IMR-90 (cell line): ENCODE data around the gene PRDM5.

ENCODE experiments used
- CEBPB ChIP-seq: IDR thresholded peaks from 2 replicates; pipeline ENCODE4 v1.6.1; 2012; ENCODE audit warnings: low read depth, low read length, improper control_type of control experiment
- CHD1 ChIP-seq: IDR thresholded peaks from 2 replicates; pipeline ENCODE4 v1.6.1; 2012; ENCODE audit warnings: low read depth, low read length, improper control_type of control experiment
- CTCF ChIP-seq: conservative IDR thresholded peaks from 2 replicates; pipeline ENCODE4 v1.5.1; 2012; ENCODE audit warnings: mild to moderate bottlenecking, low read depth, low read length, improper control_type of control experiment
- ELK1 ChIP-seq: fragments of 150-350 bp; IDR thresholded peaks from 2 replicates; pipeline ENCODE4 v1.6.1; 2016; ENCODE audit warnings: low read depth, mild to moderate bottlenecking, low read length, moderate library complexity, borderline replicate concordance
- MAFK ChIP-seq: IDR thresholded peaks from 2 replicates; pipeline ENCODE4 v1.6.1; 2012; ENCODE audit warnings: low read depth, low read length, improper control_type of control experiment
- POLR2A ChIP-seq: IDR thresholded peaks from 2 replicates; pipeline ENCODE4 v1.6.1; 2012; ENCODE audit warnings: mild to moderate bottlenecking, low read depth, low read length
- RAD21 ChIP-seq: IDR thresholded peaks from 2 replicates; pipeline ENCODE4 v1.6.1; 2012; ENCODE audit warnings: low read length, improper control_type of control experiment
- RCOR1 ChIP-seq: IDR thresholded peaks from 2 replicates; pipeline ENCODE4 v1.6.1; 2012; ENCODE audit warnings: mild to moderate bottlenecking, low read length, improper control_type of control experiment; ENCODE audit not compliant: insufficient replicate concordance
- SMC3 ChIP-seq: fragments of 150-350 bp; IDR thresholded peaks from 2 replicates; pipeline ENCODE4 v1.6.1; 2016; ENCODE audit warnings: low read depth, mild to moderate bottlenecking, antibody characterized with exemption, low read length, moderate library complexity
- USF2 ChIP-seq: fragments of 150-350 bp; IDR thresholded peaks from 2 replicates; pipeline ENCODE4 v1.6.1; 2017; ENCODE audit warnings: mild to moderate bottlenecking, antibody characterized with exemption, low read length, low read depth

GRCh38 chr4:120672558-120673147 is 249.9 kb downstream of the PRDM5 start:
- no peak for TF ChIP-seq MAFK
- TF ChIP-seq CTCF: no peak
- TF ChIP-seq RCOR1: no peak
- TF ChIP-seq RAD21: no peak
- no peak for TF ChIP-seq POLR2A
- TF ChIP-seq CEBPB: no peak
- TF ChIP-seq USF2: no peak
- TF ChIP-seq SMC3: no peak
- TF ChIP-seq ELK1: no peak
- TF ChIP-seq CHD1: no peak
